Amygdala (tissue), 56 donors: ENCODE measurements around the gene COL5A1.

ENCODE experiments used
- DNase-seq, 56 donors: peaks; one replicate each; lab custom pipeline; 2025; lab: John Stamatoyannopoulos, UW

Gene COL5A1

DNA sequence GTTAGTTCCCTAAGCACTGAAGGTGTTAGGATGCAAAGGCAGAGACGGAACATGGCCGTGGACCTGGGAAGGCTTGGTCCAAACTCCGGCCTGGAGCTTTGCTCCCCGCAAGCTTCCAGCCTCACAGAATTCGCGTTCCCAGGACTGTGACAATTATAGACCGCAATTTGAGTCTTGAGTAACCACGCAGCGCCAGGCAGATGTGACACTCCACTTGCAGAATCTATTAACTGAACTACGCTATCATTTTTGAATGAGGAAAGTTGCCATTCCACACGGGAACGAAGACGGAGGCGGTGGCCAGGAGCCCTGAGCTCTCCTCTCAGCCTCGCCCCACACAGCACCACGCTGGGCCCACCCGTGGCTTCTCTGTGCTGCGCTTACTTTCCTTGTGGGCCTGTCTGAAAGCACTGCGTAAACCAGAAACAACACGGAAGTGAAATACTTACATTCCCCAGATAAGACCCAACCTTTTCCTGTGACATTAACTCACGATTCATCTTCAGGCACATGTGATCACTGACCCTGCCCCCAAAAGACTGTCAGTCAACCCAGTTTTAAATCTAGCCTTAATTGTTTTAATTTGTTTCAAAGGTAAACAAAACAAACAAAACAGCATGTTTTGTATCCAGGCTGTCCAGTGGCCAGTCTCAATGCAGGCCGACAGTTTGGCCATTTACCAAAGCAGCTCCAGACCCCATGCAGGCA, 16.1 kb upstream of the COL5A1 start:
- DNase-seq: no peak

DNA sequence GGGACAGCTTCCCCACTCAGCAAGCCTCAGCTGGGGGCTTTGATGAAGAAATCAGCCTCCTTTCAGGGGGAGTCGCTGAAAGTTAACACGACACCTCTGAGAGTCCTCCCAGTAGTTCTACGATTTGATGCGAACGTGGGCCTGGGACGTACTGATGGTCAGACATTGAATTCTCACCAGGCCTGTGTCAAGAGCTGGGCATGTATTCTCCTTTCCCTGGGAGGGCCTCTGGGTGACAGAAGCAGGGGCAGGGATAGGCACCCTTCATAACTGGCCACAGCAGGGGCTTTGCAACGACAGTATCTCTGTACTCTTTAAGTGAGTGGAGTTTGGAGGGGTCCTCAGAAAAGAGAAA, 15.6 kb upstream of the COL5A1 start:
- DNase-seq: no peak

DNA sequence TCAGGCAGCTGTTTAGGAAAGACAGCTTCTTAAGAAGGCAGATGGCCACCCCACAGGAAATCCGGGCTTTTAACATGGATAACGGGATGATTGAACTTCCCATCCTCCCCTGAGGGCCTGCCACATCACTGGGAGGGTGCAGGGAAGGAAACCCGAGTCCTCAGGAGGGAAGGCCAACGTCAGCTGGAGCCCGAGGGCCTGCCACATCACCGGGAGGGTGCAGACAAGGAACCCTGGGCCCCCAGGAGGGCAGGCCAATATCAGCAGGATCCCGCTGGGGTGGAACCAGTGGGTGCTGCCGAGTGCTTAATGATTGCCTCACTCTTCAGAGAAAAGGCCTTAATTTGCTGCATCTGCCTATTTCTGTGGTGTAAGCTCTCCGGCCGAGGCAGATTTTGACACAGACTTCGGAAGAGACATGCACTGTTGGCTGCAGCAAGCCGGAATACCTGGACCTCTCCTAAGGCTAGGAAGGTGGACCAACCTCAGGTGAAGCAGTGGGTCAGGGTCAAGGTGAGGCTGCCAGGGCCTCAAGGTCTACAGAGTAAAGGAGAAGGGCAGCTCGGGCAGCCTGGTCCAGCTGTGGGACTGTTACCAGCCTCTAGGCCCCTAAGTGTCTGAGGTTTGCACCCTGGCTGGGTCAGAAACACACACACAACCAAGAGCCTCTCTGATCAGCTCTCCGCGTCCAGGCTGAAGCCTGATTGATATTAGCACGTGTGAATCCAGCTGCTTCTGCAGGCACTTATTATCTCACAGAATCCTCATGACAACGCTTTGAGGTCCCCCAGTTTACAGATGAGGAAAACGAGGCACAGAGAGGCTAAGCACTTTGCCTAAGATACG, 14.8 kb upstream of the COL5A1 start:
- no peak for DNase-seq

DNA sequence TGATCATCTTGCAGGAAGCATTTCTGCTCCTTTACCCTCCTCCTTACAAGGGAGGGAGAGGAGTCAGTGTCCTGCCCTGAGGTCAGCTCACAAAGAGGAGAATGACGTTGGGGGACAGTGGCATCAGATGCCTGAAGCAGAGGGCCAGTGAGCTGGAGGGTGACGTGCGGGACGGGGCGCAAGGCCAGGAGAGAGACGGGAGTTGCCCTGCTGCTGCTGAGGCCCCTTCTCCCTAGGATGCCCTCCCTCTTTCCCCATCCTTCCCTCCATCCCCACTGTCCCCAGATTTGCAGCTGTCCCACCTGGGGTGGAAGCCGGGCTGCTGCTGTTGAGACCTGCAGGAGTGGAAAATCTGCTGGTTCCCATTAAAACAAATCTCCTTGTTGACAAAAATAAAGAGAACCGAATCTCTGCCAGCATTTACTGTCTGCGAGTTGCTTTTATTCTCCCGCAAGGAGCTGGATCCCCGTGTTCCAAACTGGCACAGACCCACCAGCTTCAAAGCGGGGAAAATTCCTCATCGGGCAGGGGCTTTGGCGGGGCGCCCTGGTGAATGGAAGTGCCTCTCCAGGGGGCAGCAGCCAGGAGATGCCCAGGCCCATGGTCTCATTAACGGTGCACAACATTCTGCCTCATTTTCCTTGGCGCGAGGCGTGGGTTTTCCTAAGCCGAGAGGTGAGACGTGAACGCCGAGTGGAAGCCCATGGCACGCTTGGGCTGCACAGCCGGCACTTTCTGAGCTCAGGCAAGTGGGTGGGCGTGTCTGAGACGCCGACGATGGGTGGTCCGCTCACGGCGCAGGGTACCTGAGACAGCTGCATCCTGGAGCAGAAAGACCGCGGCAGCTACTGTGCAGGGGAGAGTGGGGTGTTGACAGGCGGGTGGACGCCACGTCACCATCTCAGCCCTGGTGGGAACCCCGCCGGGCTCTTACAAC, 13.9 kb upstream of the COL5A1 start:
- peak in 3 of 56 donors; percentile 37 to 58 (median 49) for DNase-seq

DNA sequence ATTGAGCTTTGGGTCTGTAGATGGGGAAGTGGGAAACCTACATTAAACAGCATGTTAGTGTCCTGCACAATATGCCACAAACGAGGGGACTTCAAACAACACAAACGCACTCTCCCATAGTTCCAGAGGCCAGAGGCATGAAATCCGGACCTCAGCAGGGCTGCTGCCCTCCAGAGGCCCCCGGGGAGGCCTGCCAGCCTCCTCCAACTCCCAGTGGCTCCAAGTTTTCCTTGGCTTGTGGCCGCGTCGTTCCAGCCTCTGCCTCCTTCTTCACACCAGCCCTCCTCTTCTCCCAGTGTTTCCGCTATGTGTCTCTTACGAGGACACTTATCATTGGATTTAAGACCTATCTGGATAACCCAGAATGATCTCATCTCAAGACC, 13.3 kb upstream of the COL5A1 start:
- no peak for DNase-seq

DNA sequence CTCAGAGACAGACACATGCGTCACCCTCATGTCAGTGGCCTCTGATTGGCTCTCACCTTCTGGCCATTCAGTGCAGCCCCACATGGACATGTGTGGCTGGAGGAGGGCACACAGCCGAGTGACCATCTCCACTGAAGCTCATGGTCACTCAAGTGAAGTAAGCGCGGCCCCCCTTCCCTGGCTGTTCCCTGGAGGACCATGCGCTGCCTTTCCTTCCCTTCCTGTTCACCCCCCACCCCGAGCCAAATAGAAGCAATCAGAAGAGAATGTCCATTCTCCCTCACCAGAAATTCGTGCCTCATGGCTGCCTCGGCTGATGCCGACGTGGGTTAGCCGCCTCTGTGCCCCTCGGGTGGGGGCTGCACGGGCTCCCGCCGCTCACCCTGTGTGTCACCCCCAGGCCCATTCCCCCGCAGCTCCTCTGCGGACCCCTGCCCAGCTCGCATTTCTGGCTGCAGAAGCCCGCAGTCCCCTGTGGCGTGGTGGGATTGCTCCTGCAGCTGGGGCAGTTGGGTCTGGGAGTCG, 12.5 kb upstream of the COL5A1 start:
- DNase-seq: no peak

DNA sequence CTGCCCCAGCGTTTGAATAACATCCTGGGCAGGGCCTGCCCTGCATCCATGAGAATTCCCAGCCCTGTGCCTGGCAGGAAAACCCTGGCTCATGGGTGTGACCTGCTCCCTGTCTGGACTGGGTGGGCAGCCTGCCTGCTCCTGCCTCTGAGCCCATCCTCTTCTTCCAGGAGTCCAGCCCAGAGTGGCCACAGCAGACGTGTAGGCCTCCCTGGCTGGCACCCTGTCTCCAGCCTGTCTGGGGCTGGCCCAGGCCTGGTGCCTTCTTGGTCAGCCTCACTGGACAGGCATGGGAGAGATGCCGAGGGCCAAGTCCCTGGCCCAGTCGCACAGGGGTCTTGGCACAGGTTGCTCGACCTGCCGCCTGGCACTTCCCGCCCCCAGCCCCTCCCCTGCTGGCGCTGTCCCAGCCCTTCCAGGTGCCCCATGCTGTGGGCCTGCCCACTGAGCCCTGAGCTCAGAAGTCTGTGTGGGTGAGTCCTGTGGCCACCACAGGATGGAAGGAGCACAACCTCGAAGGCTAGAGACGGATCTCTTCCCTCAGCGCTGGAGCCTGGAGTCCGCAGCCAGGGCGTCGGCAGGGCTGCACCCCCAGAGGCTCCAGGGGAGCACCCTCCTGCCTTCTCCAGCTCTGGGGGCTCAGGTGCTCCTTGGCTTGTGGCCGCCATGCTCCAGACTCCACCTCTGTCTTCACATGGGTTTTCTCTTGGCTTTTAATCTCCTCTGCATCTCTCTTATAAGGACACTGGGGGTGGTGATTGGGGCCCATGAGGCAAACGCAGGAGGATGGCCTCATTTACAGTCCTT, 11.8 kb upstream of the COL5A1 start:
- no peak for DNase-seq

DNA sequence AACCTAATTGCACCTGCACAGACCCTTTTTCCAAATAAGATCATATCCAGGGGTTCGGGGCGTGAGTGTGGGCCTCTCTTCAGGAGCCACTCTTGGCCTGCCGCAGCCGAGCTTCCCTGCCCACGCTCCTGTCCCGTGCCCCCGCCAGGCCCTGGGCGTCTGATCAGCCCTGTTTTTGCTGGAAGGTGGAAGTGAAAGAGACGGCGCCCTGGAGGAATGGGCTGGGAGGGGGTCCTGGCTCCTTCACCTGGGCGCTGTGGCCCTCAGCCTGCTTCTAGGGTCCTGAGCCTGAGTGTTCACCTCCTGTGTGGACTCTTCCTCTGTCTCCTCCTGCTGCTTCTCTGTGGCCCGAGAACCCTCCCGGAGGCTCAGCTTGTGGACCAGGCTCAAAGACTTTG, 11.2 kb upstream of the COL5A1 start:
- DNase-seq: no peak

DNA sequence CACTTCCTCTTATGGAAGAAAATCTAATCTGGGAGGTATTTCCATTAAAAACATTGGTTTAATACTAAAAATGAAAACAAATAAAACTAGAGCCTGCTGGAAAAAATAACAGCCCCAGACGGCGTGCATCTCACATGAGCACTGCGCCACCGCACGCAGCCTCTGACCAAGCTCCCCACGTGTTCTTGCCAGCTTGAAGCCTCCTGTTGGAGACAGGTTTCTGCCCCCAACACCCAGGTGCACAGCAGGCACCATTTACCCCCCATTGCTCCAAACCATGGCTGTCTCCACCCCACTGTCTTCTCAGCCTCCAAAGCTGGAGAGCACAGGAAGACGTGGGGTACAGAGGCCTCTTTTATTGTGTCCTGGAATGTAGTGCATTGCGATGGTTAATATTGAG, 10.7 kb upstream of the COL5A1 start:
- DNase-seq: no peak

DNA sequence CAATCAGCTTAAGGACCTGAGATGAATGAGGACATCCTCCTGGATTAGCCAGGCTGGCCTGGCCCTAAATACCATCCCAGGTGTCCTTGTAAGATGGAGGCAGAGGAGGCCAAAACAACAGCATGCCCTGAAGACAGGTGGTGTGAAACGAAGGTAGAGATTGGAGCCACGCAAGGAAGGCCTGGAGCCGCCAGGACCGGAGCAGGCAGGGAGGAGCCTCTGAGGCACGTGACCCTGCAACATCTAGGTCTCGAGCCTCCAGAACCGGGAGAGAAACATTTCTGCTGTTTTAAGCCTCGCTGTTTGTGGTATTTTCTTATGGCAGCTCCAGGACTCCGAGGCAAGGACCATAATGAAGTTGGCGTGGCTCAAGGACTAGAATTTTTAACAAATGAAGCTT, 9.7 kb upstream of the COL5A1 start:
- no peak for DNase-seq

DNA sequence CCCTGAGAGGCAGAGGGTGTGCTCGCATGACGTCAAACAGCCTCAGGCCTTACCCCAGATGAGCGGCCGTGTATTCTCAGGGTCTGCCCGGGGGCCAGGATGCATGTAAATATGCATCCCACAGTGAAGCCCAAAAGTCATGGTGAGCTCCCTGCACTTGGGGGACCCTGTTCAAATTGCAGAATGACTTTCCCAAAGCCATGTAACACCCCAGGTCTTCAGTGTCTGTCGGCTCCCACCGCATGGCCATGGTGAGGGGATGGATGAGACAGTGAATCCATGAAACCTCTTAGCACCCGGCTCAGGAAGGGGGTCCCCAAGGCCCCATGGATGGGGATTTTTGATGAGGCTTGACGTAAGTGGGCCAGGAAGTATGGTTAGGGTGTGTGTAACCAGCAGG, 9.3 kb upstream of the COL5A1 start:
- no peak for DNase-seq

DNA sequence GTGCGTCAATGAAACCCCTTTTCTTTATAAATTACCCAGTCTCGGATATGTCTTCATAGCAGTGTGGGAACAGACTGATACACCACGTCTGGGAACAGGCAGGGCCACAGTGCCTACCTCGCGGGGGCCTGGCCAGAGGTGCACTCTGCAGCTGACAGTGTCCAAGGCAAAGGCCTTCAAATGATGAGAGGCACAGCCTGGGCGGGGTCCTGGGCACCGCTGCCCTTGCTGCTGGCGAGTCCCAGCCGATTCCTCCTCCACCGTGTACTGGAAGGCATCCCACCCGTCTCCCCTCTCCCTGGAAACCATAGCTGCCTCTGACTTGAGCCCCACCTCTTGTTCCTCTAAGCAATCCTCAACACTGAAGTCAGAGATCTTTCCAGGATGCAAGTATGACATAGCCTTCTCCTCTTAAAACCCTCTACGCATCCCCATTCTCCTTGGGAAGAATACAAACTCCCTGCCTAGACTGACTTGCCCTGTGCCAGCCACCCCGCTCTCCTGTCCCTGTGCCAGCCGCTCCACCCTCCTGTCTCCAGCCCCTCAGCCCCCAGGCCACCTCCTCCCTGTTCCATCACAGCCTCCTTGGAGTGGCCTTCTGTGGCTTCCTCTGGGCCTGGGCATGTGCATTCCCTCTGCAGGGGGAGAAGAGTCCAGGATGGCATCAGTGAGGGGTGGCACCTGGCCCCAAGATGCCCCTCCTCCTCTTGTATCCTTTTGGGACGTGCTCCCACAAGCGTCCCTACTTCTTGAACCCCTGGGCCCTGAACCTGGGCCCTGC, 8.1 kb upstream of the COL5A1 start:
- DNase-seq: no peak

DNA sequence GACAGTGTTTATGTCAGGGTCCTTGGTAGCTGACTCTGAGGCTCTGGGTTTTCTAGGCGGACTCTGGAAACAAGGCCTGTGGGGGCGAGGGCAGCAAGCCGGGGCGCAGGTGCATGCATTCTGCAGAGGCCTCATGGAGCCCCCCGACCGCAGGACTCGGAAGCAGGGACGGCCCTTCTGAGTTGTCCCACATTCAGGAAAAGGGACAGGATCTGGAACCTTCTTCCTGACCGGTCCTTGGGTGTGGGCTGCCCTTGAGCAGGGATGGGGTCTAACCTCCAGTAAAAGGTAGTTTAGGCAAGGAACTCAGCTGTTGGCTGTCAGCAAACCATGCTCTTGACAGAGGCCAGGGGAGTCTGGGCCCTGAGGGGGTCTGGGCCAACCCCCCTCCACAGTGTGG, 7.4 kb upstream of the COL5A1 start:
- no peak for DNase-seq

DNA sequence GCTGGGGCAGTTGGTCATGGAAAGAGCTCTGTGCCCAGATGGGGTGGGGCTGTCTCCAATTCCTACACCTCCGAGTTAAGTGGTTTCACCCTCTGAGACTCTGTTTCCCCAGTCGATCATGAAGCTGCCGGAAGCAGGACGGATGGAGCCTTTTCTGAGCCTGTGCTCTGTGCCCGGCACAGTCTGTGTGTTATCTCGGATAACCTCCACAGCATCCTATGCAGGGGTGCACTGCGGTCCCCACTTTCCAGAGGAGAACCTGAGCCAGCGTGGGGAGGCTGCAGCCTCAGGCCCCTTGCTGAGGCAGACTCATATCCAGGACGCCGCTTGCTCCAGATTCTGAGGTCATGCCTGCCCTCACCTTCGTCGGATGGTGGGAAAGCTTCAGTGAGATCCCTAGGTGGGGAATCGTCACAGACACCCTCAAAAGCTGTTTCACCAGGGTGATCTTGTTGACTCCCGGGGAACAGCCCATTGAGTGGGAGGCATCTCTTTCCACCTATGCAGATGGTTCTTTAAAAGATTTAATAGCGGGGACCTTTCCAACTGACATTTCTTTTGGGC, 6.9 kb upstream of the COL5A1 start:
- no peak for DNase-seq

DNA sequence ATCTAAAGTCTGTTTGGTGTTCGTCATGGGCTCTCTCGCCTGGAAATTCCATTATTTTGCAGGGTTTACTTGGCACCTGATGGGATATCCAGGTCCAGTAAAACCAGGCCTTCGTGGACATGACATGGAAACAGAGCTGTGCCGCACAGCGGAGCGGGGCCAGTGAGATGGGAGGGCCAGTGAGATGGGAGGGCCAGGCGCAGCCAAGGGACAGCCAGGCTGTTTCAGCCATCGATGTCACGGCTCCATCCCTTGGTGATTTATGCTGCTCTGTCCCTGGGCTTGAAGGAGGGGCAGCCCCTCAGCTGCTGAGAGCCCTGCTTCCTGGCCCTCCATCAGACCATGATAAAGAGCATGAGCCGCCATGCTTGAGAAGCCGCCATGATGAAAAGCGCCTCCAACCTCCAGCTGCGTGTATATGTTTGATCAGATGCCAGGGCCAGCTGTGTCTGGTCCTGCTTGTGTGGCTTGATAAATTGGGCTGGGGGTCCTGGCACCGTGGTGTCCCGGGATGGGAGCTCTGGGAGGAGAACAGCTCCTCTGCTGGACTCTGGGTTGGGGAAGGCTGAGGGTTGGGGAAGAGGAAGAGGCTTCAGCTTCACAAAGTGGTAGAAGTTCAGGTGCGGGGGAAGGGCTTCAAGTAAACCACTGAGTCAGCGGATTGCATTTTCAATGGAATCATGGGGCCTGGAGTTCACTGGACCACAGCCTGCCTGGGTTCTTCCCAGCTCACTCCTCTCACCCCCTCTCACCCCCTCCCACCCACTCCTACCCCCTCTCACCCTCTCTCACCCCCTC, 6.1 kb upstream of the COL5A1 start:
- DNase-seq: no peak

DNA sequence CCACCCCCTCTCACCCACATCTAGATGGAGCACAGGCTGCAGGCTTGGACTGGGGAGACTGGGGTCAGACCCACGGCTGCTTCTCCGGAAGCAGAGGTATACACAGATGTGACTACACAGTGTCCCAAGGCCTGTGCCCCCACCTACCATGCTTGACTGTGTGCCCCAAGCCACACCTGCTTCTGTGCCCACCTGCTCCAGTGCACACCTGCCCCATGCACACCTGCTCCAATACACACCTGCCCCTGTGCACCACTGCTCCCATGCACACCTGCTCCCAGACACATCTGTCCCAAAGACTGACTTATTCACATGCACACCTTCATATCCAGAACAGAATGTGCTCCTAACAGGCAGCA, 5.5 kb upstream of the COL5A1 start:
- no peak for DNase-seq

DNA sequence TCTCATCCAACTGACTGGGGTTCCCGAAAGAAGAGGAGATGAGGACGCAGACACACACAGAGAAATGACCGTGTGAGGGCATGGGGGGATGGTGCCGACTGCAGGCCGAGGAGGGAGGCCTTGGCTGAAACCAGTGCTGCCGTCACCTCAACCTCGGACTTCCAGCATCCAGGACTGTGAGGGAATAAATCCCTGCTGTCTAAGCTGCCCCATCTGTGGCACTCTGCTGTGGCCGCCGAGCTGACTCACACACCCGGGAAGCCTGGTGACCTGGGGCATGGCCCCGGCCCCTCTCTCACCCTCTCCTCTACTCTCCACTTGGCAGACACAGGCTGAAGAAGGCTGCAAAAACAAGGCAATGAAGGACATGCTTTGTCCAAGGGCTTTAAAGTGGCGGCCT, 4.4 kb upstream of the COL5A1 start:
- DNase-seq: no peak
